ENCODE results near the gene SEC61A1.

Gene SEC61A1

GRCh38 chr3:128113817-128114794 is 61.9 kb downstream of the SEC61A1 start:
- no peak for DNase-seq
